Hematopoietic multipotent progenitor cell treated with erythropoietin and hydrocortisone succinate and interleukin-3 and kit ligand, for 6 days (in vitro differentiated cells): ENCODE results near the gene ATCAY.
"Not testable (repeated sequence)": the region's sequence is repeated elsewhere in the genome, so short reads cannot be mapped to it uniquely, and the experiment has no call there.

ENCODE experiments used
- DNase-seq: peaks from one replicate; pipeline ENCODE4 v3.0.0-alpha.2; 2015

The ATCAY gene

DNA sequence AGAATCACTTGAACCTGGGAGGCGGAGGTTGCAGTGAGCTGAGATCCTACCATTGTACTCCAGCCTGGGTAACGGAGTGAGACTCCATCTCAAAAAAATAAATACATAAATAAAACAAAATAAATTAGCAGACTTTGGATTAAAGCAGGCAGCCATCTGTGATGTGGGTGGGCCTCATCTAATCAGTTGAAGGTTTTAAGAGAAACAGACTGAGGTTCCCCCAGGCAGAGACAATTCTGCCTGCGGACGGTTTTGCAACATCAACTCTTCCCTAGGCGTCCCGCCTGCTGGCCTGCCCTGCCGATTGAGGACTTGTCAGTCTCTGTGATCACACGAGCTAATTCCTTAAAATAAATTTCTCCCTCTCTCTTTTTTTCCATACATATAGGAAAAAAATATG, 23.7 kb downstream of the ATCAY start:
- DNase-seq: no peak

DNA sequence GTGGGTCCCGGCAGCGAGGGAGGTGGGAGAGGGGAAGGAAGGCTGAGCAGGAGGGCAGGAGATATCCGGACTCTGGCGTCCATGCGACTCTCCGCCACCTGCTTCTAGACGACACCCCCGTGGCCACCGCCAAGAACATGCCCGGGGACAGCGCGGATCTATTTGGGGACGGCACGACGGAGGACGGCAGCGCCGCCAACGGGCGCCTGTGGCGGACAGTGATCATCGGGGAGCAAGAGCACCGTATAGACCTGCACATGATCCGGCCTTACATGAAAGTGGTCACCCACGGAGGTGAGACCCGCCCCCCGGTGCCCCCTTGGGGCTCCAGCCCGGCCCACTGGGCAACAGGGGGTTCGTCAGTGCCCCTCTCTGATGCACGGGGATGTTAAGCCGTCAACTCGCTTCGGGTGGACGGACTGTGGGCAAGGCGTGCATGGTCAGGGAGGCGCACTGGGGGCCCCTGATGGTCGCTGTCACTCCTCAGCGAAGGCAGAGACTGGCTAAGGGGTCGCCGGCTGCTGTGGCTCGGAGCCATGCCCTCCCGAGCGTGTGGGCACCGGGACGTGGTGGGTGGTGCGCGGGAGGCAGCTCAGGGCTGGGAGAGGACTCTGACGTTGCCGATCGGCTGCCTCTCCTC, 27.3 kb downstream of the ATCAY start:
- no peak for DNase-seq

DNA sequence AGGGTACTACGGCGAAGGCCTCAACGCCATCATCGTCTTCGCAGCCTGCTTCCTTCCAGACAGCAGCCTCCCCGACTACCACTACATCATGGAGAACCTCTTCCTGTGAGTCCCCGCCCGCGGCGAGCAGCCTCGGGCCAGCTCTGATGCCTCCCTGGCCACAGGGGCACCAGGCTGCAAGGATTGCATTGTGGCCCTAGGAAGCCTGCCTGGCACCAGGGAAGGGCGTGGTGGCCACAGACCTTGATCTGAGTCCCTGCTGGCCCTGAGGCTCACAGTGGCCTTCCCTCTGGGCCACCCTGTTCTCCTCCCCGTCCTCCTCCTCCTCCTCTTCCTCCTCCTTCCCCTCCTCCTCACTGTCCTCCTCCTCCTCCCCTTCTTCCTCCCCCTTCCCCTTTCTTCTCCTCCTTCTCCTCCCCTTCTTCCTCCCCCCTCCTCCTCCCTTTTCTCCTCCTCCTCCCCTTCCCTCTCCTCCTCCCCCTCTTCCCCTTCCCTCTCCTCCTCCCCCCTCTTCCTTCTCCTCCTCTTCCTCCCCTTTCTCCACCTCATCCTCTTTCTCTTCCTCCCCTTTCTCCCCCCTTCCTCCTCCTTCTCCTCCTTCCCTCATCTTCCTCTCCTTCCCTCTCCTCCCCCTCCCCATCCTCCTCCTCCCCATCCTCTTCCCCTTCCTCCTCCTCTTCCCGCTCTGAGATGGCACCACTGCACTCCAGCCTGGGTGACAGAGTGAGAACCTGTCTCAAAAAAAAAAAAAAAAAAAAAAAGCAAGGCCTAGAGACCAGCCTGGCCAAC, 28.0 kb downstream of the ATCAY start:
- DNase-seq: no peak

- DNase-seq: no peak
Observed at GRCh38 chr19:3910105-3910504, 29.6 kb downstream of the ATCAY start.

- no peak for DNase-seq
Observed at GRCh38 chr19:3914199-3914598, 33.7 kb downstream of the ATCAY start.

- DNase-seq: no peak
Observed at GRCh38 chr19:3916033-3916432, 35.5 kb downstream of the ATCAY start.

DNA sequence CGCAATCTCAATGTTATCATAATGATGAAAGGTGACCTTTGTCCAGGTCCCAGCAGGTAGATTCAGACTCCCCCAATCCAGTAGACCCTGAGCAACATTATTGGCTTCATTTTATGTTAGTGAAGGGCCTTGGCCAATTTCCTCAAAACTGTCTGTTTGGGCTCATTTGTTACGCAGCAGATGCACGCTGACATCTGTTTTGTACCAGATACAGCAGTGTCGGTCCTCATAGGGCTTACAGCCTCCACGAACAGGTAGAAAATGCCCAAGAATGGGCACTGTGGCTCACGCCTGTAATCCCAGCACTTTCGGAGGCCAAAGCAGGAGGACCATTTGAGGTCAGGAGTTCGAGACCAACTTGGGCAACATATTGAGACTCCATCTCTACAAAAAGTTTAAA, 39.3 kb downstream of the ATCAY start:
- no peak for DNase-seq

- DNase-seq: no peak
Observed at GRCh38 chr19:3923096-3923758, 42.7 kb downstream of the ATCAY start.

DNA sequence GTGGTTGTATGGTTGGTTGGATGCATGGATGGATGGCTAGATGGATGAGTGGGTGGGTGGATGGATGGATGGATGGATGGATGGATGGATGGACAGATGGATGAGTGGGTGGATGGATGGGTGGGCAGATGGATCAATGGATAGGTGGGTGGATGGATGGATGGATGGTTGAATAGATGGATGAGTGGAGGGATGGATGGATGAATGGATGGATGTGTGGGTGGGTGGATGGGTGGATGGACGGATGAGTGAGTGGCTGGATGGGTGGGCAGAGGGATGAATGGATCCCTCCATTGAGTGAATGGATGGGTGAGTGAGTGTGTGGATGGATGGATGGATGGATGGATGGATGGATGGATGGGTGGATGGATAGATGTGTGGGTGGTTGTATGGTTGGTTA, 43.4 kb downstream of the ATCAY start:
- DNase-seq: no peak

DNA sequence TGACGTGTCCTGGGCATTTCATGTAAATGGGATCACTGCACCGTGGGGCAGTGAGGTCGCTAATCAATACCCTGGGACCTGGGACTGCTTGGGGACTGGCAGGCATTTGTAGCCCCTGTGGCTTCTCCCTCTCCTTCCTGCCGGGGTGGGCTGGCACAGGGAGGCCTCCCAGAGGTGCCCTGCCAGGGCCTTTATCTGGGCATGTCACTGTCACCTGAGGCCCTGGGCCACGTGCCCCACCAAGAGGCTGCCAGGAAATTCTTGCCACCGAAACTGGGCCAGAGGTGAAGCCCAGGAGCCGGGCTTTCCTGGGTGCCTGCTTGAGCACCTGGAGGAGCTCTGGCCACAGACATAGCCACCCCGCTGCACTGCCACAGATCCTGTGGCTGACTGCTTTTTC, 50.6 kb downstream of the ATCAY start:
- DNase-seq: no peak

- DNase-seq: no peak
Observed at GRCh38 chr19:3932931-3933810, 52.7 kb downstream of the ATCAY start, which contains the start of gene NMRK2. TSS of gene NMRK2 (plus strand) at chr19:3933069. CDS start at chr19:3933672, 603 bp downstream.

DNA sequence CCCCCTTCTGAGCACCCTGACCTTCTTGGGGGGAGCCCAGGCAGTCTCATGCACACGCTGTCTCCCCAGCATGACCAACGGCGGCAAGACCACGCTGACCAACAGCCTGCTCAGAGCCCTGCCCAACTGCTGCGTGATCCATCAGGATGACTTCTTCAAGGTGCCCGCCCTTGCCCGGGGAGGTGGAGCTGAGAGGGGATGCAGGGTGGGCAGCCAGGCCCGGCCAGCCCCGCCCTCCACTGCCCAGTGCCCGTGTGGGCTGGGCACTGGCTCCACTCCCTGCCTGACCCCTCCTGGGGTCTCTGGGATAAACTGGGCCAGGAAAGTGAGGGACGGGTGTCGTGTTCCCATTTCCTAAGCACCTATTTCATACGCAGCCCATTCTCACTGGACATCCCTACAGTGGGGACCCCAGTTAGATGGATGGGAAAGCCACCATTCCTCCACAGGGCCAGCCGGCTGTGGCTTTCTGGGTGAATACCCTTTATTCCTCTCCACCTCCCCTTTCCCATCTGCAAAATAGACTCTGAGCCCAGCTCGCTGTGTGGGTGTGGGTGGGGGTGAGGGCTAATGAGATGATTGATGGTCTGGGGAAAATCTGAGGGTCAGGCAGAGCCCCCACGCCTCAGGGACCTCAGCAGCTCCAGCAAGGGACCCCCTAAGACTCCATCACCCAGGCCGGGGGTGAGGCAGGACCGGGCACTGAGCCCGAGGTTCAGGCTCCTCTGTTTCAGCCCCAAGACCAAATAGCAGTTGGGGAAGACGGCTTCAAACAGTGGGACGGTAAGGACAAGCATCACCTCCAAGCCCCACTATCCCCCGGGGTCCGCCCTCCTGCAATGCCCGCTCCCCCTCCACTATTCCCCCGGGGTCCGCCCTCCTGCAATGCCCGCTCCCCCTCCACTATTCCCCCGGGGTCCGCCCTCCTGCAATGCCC, 56.3 kb downstream of the ATCAY start:
- no peak for DNase-seq

GRCh38 chr19:3938300-3938950, 57.9 kb downstream of the ATCAY start:
- DNase-seq: not testable (repeated sequence)

DNA sequence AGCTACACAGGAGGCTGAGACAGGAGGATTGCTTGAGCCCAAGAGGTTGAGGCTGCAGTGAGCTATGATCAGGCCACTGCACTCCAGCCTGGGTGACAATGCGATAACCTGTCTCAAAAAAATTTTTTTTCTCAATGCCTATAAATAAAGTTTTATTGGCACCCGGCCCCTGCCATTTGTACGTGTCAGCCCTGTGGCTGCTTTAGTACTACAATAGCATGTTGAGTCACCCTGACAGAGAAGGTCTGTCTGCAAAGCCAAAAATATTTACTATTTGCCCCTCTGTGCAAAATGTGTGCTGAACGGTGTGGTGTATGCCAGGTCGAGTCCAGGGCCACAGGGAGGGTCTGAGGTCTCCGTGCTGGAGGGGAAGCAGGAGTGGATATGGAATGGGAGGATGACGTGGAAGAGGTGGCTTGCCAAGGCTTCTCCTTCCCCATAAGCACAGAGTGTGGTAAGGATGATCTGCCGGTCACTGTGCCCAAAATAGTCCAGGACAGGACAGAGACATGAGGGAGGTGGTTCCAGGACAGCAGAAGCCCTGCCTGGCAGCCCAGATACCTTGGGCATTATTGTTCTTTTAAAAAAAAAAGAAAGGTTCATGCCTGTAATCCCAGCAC, 62.4 kb downstream of the ATCAY start:
- no peak for DNase-seq

GRCh38 chr19:3944018-3944721, 63.7 kb downstream of the ATCAY start:
- DNase-seq: peak; percentile 59

GRCh38 chr19:3945838-3946237, 65.4 kb downstream of the ATCAY start:
- DNase-seq: no peak

DNA sequence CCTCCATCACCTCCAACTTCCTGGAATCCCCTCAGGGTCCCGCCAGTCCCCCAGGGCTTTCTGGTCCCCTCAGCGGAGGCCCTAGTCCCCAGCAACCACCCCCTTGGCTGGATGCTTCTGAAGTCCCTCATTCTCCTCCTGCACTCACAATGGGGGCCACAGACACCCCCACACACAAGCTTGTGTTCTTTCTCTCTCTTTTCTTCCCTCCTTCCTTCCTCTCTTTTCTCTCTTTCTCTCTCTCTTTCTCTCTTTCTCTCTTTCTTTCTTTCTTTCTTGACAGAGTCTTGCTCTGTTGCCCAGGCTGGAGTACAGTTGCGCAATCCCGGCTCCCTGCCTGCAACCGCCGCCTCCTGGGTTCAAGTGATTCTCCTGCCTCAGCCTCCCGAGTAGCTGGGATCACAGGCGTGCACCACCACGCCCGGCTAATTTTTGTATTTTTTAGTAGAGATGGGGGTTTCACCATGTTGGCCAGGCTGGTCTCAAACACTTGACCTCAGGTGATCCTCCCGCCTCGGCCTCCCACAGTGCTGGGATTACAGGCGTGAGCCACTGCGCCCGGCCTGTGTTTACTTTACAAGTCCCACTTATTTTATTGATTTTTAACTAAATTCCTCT, 66.9 kb downstream of the ATCAY start:
- DNase-seq: not testable (repeated sequence)

GRCh38 chr19:3949294-3949693, 68.8 kb downstream of the ATCAY start:
- no peak for DNase-seq

- DNase-seq: peak; percentile 44
Observed at GRCh38 chr19:3949997-3950859, 69.7 kb downstream of the ATCAY start.
